ENCODE measurements around the gene ASCL1. TPM values are rescaled to one million over a fixed set of nuclear protein-coding genes. Genes with fewer than 3 reads are reported as not detected.

ASCL1 gene
- total and polyA plus RNA-seq, 4 donors: 0.25 to 0.88 (median 0.63) TPM

- Histone ChIP-seq H3K9ac (ENCODE audit: insufficient read depth in 1 of 2, low read length in 2 of 2) (no peak overlapping the region), H3K4me3 (no peak overlapping the region), H3K27me3 (ENCODE audit: control insufficient read depth in 3 of 3, insufficient read depth in 3 of 3, low read length in 2 of 3) (peaks cover 0 to 74% (median 35%) of the 10 kb centered on the region in 3 donors), H3K36me3 (ENCODE audit: control insufficient read depth in 4 of 4, insufficient read depth in 4 of 4, low read length in 4 of 4) (no peaks in the 10 kb centered on the region), H3K27ac (ENCODE audit: low read depth in 1 of 2, low read length in 1 of 2) (no peak overlapping the region), H3K9me3 (ENCODE audit: control insufficient read depth in 4 of 4, insufficient read depth in 3 of 4, low read length in 3 of 4) (peaks cover 0 to 4% (median 0%) of the 10 kb centered on the region in 4 donors), H3K4me1 (ENCODE audit: control insufficient read depth in 5 of 5, insufficient read depth in 5 of 5, low read length in 5 of 5) (no peaks in the 10 kb centered on the region)
- DNase-seq (no peak), ATAC-seq (ENCODE audit: insufficient read depth, low FRiP score) (no peak)
- TF ChIP-seq CTCF (IDR thresholded peaks at IDR 0.05; ENCODE audit: control extremely low read depth, extremely low read depth): no peak
- 69 to 80% methylated on average over 3 of the region's 3 CpGs for WGBS, 2 donors
Observed at GRCh38 chr12:102971227-102971626, 13.8 kb downstream of the ASCL1 start.

GRCh38 chr12:102973583-102973982, 16.1 kb downstream of the ASCL1 start:
- no peak overlapping the region for H3K4me3 ChIP-seq
- DNase-seq (no peak), ATAC-seq (ENCODE audit: insufficient read depth, low FRiP score) (no peak)
- peaks cover 0 to 4% (median 0%) of the 10 kb centered on the region in 4 donors for H3K9me3 ChIP-seq (ENCODE audit: control insufficient read depth in 4 of 4, insufficient read depth in 3 of 4, low read length in 3 of 4)
- no peaks in the 10 kb centered on the region for H3K36me3 ChIP-seq (ENCODE audit: control insufficient read depth in 4 of 4, insufficient read depth in 4 of 4, low read length in 4 of 4)
- peaks cover 0 to 4% (median 0%) of the 10 kb centered on the region in 5 donors for H3K4me1 ChIP-seq (ENCODE audit: control insufficient read depth in 5 of 5, insufficient read depth in 5 of 5, low read length in 5 of 5)
- TF ChIP-seq CTCF (IDR thresholded peaks at IDR 0.05; ENCODE audit: control extremely low read depth, extremely low read depth): no peak
- H3K9ac ChIP-seq (ENCODE audit: insufficient read depth in 1 of 2, low read length in 2 of 2): no peak overlapping the region
- H3K27ac ChIP-seq (ENCODE audit: low read depth in 1 of 2, low read length in 1 of 2): no peak overlapping the region
- H3K27me3 ChIP-seq (ENCODE audit: control insufficient read depth in 3 of 3, insufficient read depth in 3 of 3, low read length in 2 of 3): peaks cover 0 to 50% (median 19%) of the 10 kb centered on the region in 3 donors

- TF ChIP-seq CTCF (IDR thresholded peaks at IDR 0.05; ENCODE audit: control extremely low read depth, extremely low read depth): no peak
- H3K36me3 ChIP-seq (ENCODE audit: control insufficient read depth in 4 of 4, insufficient read depth in 4 of 4, low read length in 4 of 4): no peaks in the 10 kb centered on the region
- H3K27ac ChIP-seq (ENCODE audit: low read depth in 1 of 2, low read length in 1 of 2): no peak overlapping the region
- peaks cover 0 to 8% (median 0%) of the 10 kb centered on the region in 5 donors for H3K4me1 ChIP-seq (ENCODE audit: control insufficient read depth in 5 of 5, insufficient read depth in 5 of 5, low read length in 5 of 5)
- no peak overlapping the region for H3K4me3 ChIP-seq
- 51 to 63% methylated on average over 5 of the region's 5 CpGs for WGBS, 2 donors
- peaks cover 0 to 4% (median 0%) of the 10 kb centered on the region in 4 donors for H3K9me3 ChIP-seq (ENCODE audit: control insufficient read depth in 4 of 4, insufficient read depth in 3 of 4, low read length in 3 of 4)
- ATAC-seq (ENCODE audit: insufficient read depth, low FRiP score): no peak
- no peak for DNase-seq
- no peak overlapping the region for H3K9ac ChIP-seq (ENCODE audit: insufficient read depth in 1 of 2, low read length in 2 of 2)
- peaks cover 0 to 25% (median 2%) of the 10 kb centered on the region in 3 donors for H3K27me3 ChIP-seq (ENCODE audit: control insufficient read depth in 3 of 3, insufficient read depth in 3 of 3, low read length in 2 of 3)
Observed at GRCh38 chr12:102976609-102977280, 19.3 kb downstream of the ASCL1 start.

Data from lung (tissue), 12 donors.